Progenitor cell of endocrine pancreas (in vitro differentiated cells): ENCODE measurements around the gene ZSWIM7. TPM values are rescaled to one million over a fixed set of nuclear protein-coding genes. Genes with fewer than 3 reads are reported as not detected.

Source experiments
- DNase-seq: peaks from one replicate; pipeline ENCODE4 v3.0.0; 2021; ENCODE audit warnings: low spot score; ENCODE audit not compliant: unreplicated experiment
- H3K27ac Mint-ChIP-seq: 2 replicates; pipeline ENCODE4 v1.8.0; 2021; ENCODE audit warnings: mild to moderate bottlenecking, moderate library complexity, mixed read lengths
- H3K27me3 Mint-ChIP-seq: 2 replicates; pipeline ENCODE4 v1.8.0; 2021; ENCODE audit warnings: mixed read lengths
- H3K36me3 Mint-ChIP-seq: 2 replicates; pipeline ENCODE4 v1.8.0; 2022; ENCODE audit warnings: mixed read lengths; ENCODE audit not compliant: insufficient read depth
- H3K4me1 Mint-ChIP-seq: 2 replicates; pipeline ENCODE4 v1.8.0; 2021; ENCODE audit warnings: low read depth, mixed read lengths
- H3K4me3 Mint-ChIP-seq: 2 replicates; pipeline ENCODE4 v1.8.0; 2021; ENCODE audit warnings: low read depth, mild to moderate bottlenecking, moderate library complexity, mixed read lengths
- H3K9me3 Mint-ChIP-seq: 2 replicates; pipeline ENCODE4 v1.8.0; 2021; ENCODE audit warnings: low read depth, mixed read lengths
- CTCF ChIP-seq: fragments of 200-600 bp; sonication (generic); IDR thresholded peaks from one replicate; pipeline ENCODE4 v1.5.0; 2021; ENCODE audit warnings: antibody characterized with exemption, mild to moderate bottlenecking; ENCODE audit not compliant: unreplicated experiment
- long read RNA-seq: library from polyadenylated mRNA; unstranded; transcript quantifications from one replicate; pipeline ENCODE4 v2.0.0, GENCODE V29; 2020
- total RNA-seq: library from RNA; stranded (reverse); gene quantifications from 2 replicates; pipeline ENCODE4 v1.2.1, GENCODE V29; 2021

ZSWIM7 gene
- 27.9 and 35.4 TPM in 2 replicates for total RNA-seq
- long read RNA-seq, transcript ZSWIM7-201 (5 exons, 2,008 nt): major isoform, 6 of 45 reads
- long read RNA-seq, partial matches to known transcripts: 0 of 45 reads
- long read RNA-seq, other reads (novel, unspliced or antisense): 28 of 45 reads

- Mint-ChIP-seq H3K4me1 (peaks cover 13% of the 10 kb centered on the region), H3K36me3 (peaks cover 28% of the 10 kb centered on the region), H3K27ac (peak within 1 kb of the TSS; percentile 97), H3K27me3 (no peaks in the 10 kb centered on the region), H3K4me3 (peak within 1 kb of the TSS; percentile 85), H3K9me3 (peaks cover 7% of the 10 kb centered on the region)
- peak; percentile 95 for DNase-seq
- TF ChIP-seq CTCF: no peak
Observed at GRCh38 chr17:15999141-15999973, at the start of gene ZSWIM7, which contains the start of gene TTC19. Gene ZSWIM7 (minus strand): TSS chr17:15999704. CDS start chr17:15999594, 110 bp downstream. Gene TTC19 (plus strand): TSS chr17:15999824. CDS start chr17:15999849, 25 bp downstream.

- H3K36me3 Mint-ChIP-seq: peaks cover 40% of the 10 kb centered on the region
- no peak for DNase-seq
- TF ChIP-seq CTCF: no peak
- H3K27me3 Mint-ChIP-seq: no peaks in the 10 kb centered on the region
- peaks cover 9% of the 10 kb centered on the region for H3K9me3 Mint-ChIP-seq
- H3K4me1 Mint-ChIP-seq: no peaks in the 10 kb centered on the region
- H3K27ac Mint-ChIP-seq: peak overlapping the region; percentile 37
- H3K4me3 Mint-ChIP-seq: no peak overlapping the region
Observed at GRCh38 chr17:16048811-16049449, 49.4 kb upstream of the ZSWIM7 start.

GRCh38 chr17:16046966-16047365, 47.5 kb upstream of the ZSWIM7 start:
- H3K4me1 Mint-ChIP-seq: no peaks in the 10 kb centered on the region
- H3K27ac Mint-ChIP-seq: no peak overlapping the region
- no peak overlapping the region for H3K4me3 Mint-ChIP-seq
- peaks cover 31% of the 10 kb centered on the region for H3K36me3 Mint-ChIP-seq
- no peak for TF ChIP-seq CTCF
- no peak for DNase-seq
- H3K27me3 Mint-ChIP-seq: no peaks in the 10 kb centered on the region
- no peaks in the 10 kb centered on the region for H3K9me3 Mint-ChIP-seq

GRCh38 chr17:16044487-16044886, 45.0 kb upstream of the ZSWIM7 start:
- Mint-ChIP-seq H3K4me1 (no peaks in the 10 kb centered on the region), H3K36me3 (peaks cover 31% of the 10 kb centered on the region), H3K4me3 (no peak overlapping the region), H3K27ac (peak overlapping the region; percentile 75), H3K27me3 (no peaks in the 10 kb centered on the region), H3K9me3 (no peaks in the 10 kb centered on the region)
- no peak for DNase-seq
- TF ChIP-seq CTCF: no peak

- no peaks in the 10 kb centered on the region for H3K9me3 Mint-ChIP-seq
- no peak for TF ChIP-seq CTCF
Observed at GRCh38 chr17:16040710-16041251, 41.3 kb upstream of the ZSWIM7 start.

More at GRCh38 chr17:16040710-16041251, 41.3 kb upstream of the ZSWIM7 start:
- no peak overlapping the region for H3K27ac Mint-ChIP-seq
- DNase-seq: no peak
- H3K27me3 Mint-ChIP-seq: no peaks in the 10 kb centered on the region
- peaks cover 40% of the 10 kb centered on the region for H3K36me3 Mint-ChIP-seq
- no peaks in the 10 kb centered on the region for H3K4me1 Mint-ChIP-seq
- no peak overlapping the region for H3K4me3 Mint-ChIP-seq
